Skeletal muscle cell (primary cell): Measurements from ENCODE around the gene TCEAL4.
"Not testable (repeated sequence)": the region's sequence is repeated elsewhere in the genome, so short reads cannot be mapped to it uniquely, and the experiment has no call there.

Experiments
- DNase-seq: peaks from one replicate; pipeline ENCODE4 v3.0.0-alpha.2; 2010; ENCODE audit warnings: low read depth
- H3K4me3 ChIP-seq: 2 replicates; pipeline ENCODE4 v1.5.1; 2011; ENCODE audit warnings: low read depth, mild to moderate bottlenecking, control low read depth, low read length, moderate library complexity

The TCEAL4 gene

GRCh38 chrX:103584596-103584995, 719 bp upstream of the TCEAL4 start:
- H3K4me3 ChIP-seq, result no peak overlapping the region
- no peak for DNase-seq

DNA sequence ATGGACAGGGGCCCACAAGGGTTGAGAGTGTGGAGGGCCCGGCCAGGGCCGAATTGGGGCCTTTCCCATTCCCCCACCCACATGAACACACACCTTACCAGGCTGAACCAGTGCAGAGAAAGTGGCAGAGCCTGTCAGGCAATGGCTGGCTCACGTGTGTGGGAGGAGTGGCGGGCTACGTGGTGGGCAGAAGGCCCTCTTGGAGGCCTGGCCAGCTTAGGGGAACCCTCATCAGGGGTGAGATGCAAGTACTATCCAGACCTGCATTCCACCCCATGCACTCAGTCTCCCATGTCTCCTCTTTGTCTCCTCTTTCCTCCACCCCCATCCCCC, 965 bp downstream of the TCEAL4 start:
- peak overlapping the region; percentile 60 for H3K4me3 ChIP-seq
- no peak for DNase-seq

DNA sequence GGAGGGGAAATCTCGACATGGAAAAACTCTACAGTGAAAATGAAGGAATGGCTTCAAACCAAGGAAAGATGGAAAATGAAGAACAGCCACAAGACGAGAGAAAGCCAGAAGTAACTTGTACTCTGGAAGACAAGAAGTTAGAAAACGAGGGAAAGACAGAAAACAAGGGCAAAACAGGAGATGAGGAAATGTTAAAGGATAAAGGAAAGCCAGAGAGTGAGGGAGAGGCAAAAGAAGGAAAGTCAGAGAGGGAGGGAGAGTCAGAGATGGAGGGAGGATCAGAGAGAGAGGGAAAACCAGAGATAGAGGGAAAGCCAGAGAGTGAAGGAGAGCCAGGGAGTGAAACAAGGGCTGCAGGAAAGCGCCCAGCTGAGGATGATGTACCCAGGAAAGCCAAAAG, 1.3 kb downstream of the TCEAL4 start:
- no peak for DNase-seq
- peak overlapping the region; percentile 60 for H3K4me3 ChIP-seq

DNA sequence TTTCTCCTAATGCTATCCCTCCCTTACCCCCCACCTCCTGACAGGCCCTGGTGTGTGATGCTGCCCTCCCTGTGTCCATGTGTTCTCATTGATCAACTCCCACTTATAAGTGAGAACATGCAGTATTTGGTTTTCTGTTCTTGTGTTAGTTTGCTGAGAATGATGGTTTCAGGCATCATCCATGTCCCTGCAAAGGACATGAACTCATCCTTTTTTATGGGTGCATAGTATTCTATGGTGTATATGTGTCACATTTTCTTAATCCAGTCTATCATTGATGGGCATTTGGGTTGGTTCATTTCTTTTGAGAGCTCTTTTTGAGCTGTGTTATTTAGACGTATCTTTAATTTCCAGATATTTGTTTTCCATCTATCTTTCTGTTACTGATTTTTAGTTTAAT, 7.0 kb downstream of the TCEAL4 start:
- not testable (repeated sequence) for H3K4me3 ChIP-seq, DNase-seq

DNA sequence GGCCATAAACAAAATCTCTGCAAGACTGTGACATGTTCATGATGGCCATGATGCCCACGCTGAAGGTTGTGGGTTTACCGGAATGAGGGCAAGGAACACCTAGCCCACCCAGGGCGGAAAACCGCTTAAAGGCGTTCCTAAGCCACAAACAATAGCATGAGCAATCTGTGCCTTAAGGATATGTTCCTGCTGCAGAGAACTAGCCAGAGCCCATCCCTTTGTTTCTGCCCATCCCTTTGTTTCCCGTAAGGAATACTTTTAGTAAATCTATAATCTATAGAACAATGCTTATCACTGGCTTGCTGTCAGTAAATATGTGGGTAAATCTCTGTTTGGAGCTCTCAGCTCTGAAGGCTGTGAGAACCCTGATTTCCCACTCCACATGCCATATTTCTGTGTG, 9.9 kb downstream of the TCEAL4 start:
- DNase-seq, H3K4me3 ChIP-seq: not testable (repeated sequence)

GRCh38 chrX:103607364-103608305, 22.3 kb downstream of the TCEAL4 start, which contains the start of gene TCEAL3:
Gene TCEAL3 (plus strand): TSS chrX:103607963. CDS start chrX:103609065, 1,102 bp downstream.
- DNase-seq, result no peak
- H3K4me3 ChIP-seq, result peak within 1 kb of the TSS; percentile 64

DNA sequence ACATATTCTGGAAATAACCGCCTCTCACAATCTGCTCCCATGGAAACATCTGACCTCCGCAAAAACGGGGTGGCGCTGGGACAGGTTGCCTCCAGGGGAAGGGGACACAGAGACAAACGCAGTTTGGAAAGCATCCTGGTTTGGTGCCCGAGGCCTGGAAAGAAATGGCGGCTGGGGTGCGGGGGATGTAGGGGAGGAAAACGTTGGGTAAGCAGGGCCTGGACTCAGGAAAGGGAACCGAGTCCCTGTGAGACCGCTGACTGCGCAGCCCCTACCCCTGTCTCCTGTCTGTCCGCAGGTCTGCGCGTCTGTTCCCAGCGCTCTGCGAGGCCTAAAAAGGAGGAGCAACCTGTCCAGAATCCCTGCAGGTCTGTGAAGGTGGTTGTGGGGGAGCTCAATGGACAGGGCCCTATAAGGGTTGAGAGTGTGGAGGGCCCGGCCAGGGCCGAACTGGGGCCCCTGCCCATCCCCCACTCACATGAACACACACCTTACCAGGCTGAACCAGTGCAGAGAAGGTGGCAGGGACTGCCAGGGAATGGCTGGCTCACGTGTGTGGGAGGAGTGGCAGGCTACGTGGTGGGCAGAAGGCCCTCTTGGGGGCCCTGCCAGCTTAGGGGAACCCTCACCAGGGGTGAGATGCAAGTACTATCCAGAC, 23.1 kb downstream of the TCEAL4 start:
- DNase-seq, result no peak
- peak overlapping the region; percentile 64 for H3K4me3 ChIP-seq

- no peak overlapping the region for H3K4me3 ChIP-seq
- no peak for DNase-seq
These were observed 25.0 kb downstream of the TCEAL4 start for GRCh38 chrX:103610282-103610681.

DNA sequence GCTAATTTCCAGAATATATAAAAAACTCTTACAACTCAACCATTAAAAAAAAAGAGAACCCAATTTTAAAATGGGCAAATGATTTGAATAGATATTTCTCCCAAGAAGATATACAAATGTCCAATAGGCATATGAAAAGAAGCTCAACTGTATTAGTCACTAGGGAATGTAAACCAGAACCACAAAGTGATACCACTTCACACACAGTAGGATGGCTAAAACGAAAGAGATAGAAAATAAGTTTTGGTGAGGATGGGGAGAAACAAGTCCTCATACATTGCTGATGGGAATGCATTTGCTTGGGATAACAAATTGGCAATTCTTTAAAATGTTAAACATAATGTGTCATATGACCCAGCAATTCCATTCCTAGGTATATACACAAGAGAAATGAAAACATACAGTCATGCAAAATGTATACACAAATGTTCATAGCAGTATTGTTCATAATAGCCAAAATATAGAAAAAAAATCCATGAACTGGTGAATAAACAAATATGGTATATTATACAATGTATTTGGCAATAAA, 28.1 kb downstream of the TCEAL4 start:
- DNase-seq, result no peak
- no peak overlapping the region for H3K4me3 ChIP-seq

- H3K4me3 ChIP-seq, result no peak overlapping the region
- no peak for DNase-seq
These were observed 29.7 kb downstream of the TCEAL4 start for GRCh38 chrX:103614999-103615398.

DNA sequence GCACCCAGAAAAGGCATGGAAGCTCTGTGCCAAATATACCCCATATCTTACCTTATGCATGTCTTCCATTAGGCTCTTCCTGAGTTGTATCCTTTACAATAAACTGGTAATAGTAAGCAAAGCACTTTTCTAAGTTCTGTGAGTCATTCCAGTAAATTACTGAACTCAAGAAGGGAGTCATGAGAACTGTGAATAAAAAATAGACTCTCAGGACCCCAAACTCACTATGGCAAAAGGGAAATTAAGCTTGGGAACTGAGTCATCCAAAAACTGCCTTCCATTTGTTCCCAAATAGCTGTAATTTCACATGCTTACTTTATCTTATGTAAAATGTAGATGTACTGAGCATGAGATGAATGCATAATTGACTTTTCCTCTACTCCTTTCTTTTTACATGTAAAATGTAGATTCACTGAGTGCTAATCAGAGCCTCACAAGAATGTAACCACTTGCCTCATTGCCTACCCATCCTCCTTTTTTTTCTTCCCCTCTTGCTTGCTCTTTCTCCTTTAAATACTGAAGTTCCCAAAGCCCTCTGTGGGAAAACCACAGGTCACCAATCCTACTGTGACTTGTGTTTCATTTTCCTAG, 30.6 kb downstream of the TCEAL4 start:
- H3K4me3 ChIP-seq, result no peak overlapping the region
- DNase-seq, result no peak

DNA sequence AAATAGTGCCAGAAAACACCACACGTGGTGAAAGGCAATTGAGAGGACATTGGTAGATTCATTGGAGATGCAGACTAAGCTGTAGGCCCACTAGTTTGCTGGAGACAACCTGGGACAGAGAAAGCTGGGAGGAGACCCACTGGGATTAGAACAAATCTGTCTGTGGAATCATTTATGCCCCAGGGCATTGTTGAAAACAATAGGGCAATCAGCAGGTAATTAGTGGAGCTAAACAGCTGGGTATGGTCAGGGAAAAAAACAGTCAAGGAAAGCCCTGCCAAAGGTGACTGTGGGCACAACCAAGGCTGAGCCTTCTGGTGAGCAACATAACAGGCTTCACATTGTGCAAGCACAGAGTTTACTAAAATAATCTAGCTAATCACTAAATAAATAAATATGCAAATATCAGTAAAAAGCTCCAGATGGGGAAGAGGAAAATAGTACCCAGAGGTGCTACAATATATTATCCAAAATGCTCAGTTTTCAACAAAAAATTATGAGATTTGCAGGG, 31.4 kb downstream of the TCEAL4 start:
- no peak overlapping the region for H3K4me3 ChIP-seq
- DNase-seq, result no peak

GRCh38 chrX:103624111-103624510, 38.8 kb downstream of the TCEAL4 start:
- no peak overlapping the region for H3K4me3 ChIP-seq
- no peak for DNase-seq

GRCh38 chrX:103626855-103627254, 41.5 kb downstream of the TCEAL4 start:
- DNase-seq, result no peak
- no peak overlapping the region for H3K4me3 ChIP-seq

DNA sequence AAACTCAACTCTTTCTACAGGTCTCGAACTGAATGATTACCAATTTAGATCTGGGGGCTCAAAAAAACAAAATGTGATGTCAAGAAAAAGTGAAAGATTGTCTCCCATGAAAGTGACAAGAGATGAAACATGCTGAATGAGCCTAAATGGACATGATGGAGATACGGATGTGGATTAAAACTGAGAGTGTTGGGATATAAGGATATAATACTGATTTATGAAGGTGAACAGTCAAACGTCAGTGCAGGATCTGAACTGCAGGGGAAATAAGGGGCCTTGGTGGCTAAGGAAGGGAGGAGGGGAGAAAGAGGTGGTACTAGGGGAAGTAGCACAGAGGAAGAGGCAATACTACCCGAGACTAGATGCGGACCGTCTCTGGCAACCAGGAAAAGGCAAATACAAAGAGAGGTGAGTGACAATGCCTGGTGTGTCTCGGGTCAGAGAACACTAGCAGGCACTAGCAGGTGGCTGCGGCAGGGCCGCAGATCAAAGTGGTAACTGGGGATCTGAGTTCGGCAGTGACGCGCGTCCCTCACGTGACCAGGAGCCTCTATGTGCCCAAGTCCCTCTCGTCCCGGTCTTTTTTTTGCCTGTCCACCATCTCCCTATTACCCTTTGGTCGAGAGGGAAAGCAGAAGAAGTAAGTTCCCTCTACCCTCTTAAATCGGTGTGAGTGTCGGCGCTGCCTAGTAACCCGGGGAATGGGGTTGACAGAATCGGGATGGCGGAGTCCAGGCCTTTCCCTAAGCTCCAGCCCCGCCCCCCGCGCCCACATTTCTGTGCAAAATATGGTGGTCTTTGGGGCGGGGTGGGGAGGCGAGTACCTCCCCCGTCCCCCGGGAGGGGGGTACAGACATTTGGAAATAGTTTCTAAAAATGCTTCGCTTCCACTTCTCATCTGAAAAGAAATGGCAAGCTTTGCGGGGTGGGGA, 43.3 kb downstream of the TCEAL4 start, which contains the start of gene TCEAL1:
TCEAL1 (plus strand) TSS at position 590 of the 932 bp plus-strand sequence. CDS start 942 bp downstream, outside the sequence.
- peak; percentile 16 for DNase-seq
- peak within 1 kb of the TSS; percentile 63 for H3K4me3 ChIP-seq

DNA sequence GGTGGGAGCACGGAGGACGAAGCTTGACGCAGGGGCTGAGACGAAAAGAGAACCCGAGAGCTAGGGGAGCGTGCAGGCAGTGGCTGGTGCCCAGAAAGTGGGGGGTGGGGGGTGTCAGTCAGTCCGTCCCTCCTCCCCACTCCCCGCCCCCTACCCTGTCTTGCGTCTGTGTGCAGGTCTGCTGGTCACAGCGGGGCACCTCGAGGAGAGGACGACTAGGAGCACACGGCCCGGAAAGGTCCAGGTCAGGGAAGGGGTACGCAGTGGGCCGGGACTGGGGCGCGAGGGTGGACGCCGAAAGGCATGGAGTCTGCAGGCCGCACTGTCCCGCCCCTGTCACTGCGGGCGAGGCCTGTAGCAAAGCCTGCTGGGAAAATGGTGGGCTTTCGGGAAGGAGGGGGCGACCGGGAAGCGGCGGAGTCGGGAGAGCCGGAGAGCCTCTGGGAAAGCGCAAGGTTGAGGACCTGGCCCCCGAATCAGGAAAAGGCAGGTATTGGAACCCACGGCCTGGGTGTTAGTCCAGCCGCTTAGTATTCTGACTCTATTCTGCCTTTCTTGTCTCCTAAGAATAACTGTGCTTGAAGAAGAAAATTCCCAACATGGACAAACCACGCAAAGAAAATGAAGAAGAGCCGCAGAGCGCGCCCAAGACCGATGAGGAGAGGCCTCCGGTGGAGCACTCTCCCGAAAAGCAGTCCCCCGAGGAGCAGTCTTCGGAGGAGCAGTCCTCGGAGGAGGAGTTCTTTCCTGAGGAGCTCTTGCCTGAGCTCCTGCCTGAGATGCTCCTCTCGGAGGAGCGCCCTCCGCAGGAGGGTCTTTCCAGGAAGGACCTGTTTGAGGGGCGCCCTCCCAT, 44.2 kb downstream of the TCEAL4 start:
- DNase-seq, result peak; percentile 25
- peak overlapping the region; percentile 63 for H3K4me3 ChIP-seq

DNA sequence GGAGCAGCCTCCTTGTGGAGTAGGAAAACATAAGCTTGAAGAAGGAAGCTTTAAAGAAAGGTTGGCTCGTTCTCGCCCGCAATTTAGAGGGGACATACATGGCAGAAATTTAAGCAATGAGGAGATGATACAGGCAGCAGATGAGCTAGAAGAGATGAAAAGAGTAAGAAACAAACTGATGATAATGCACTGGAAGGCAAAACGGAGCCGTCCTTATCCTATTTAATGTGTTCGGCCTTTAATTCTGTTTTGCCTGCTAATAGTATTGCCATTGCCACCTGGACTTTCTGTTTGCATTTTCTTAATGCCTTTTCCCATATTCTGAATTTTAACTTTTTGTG, 44.8 kb downstream of the TCEAL4 start:
- peak overlapping the region; percentile 63 for H3K4me3 ChIP-seq
- DNase-seq, result no peak

- H3K4me3 ChIP-seq, result no peak overlapping the region
- no peak for DNase-seq
These were observed 45.8 kb downstream of the TCEAL4 start for GRCh38 chrX:103631145-103631544.
